HCT116 (cell line): ENCODE results near the gene ZNF335. TPM values are rescaled to one million over a fixed set of nuclear protein-coding genes. Genes with fewer than 3 reads are reported as not detected.

ENCODE experiments used
- ATAC-seq: fragments of 200-7000 bp; cut with Tn5 transposase; 2 replicates; pipeline ENCODE4 v1.9.1; 2020; ENCODE audit warnings: mild to moderate bottlenecking, moderate library complexity
- BruUV-seq: library from RNA; stranded (reverse); fragments of 400-500 nt; replicated peaks from 2 replicates; lab custom pipeline; 2021; lab: Mats Ljungman, UMichigan
- CTCF ChIA-PET: fragments of 300-600 bp; sonication (Branson Sonifier 250); formaldehyde crosslinking; loops from one replicate; lab custom pipeline; 2021; ENCODE audit warnings: antibody characterized with exemption; lab: Charles Lee
- POLR2A ChIA-PET: fragments of 300-600, 350-600 bp; sonication (Branson Sonifier 250); formaldehyde crosslinking; loops from one replicate; lab custom pipeline; 2021; ENCODE audit warnings: antibody characterized with exemption; lab: Charles Lee
- RAD21 ChIA-PET, 2 experiments: fragments of 300-600 bp; sonication (Branson Sonifier 250); formaldehyde crosslinking; loops; one replicate each; lab custom pipeline; 2023; ENCODE audit warnings: low total read pairs in 2 of 2; ENCODE audit not compliant: uncharacterized antibody in 2 of 2, unreplicated experiment in 2 of 2, low non-redundant PET in 1 of 2; lab: Charles Lee
- DNase-seq: peaks from one replicate; pipeline ENCODE4 v3.0.0-alpha.2; 2010; ENCODE audit warnings: low read depth, low spot score
- H2AFZ ChIP-seq: fragments of 200-600 bp; shearing (Covaris generic), sonication (generic); 2 replicates; pipeline ENCODE4 v1.6.1; 2017; ENCODE audit warnings: low read depth, mixed run types, mixed read lengths, antibody characterized with exemption, low read length; ENCODE audit not compliant: poor library complexity, severe bottlenecking
- H3K27ac ChIP-seq: 2 replicates; pipeline ENCODE4 v1.5.1; 2012; ENCODE audit warnings: low read depth, low read length
- H3K27me3 ChIP-seq: fragments of 200-600 bp; sonication (generic); 2 replicates; pipeline ENCODE4 v1.6.1; 2016; ENCODE audit warnings: mixed run types, low read length, mixed read lengths; ENCODE audit not compliant: insufficient read depth
- H3K36me3 ChIP-seq, 2 experiments: fragments of 200-500 bp in 1 of 2; fragments of 200-600 bp in 1 of 2; sonication (Bioruptor generic) in 1 of 2; sonication (generic) in 1 of 2; 2 replicates each; pipeline versions ENCODE4 v1.5.1 to v1.6.1; 2014 to 2016; ENCODE audit warnings: low read length in 2 of 2, inconsistent platforms in 1 of 2, mixed read lengths in 1 of 2, mixed run types in 1 of 2; ENCODE audit not compliant: insufficient read depth in 2 of 2, control insufficient read depth in 1 of 2
- H3K4me1 ChIP-seq, 2 experiments: fragments of 200-600 bp in 1 of 2; sonication (generic) in 1 of 2; 2 replicates each; pipeline versions ENCODE4 v1.5.1 to v1.6.1; 2012 to 2017; ENCODE audit warnings: low read length in 2 of 2, inconsistent platforms in 1 of 2, mild to moderate bottlenecking in 1 of 2, mixed read lengths in 1 of 2, mixed run types in 1 of 2, moderate library complexity in 1 of 2; ENCODE audit not compliant: insufficient read depth in 2 of 2, control insufficient read depth in 1 of 2
- H3K4me2 ChIP-seq: fragments of 200-600 bp; sonication (generic); 2 replicates; pipeline ENCODE4 v1.6.1; 2017; ENCODE audit warnings: mixed run types, low read length, mixed read lengths
- H3K4me3 ChIP-seq, 2 experiments: fragments of 200-600 bp in 1 of 2; sonication (generic) in 1 of 2; replicated peaks in 1 of 2; 2 replicates each; pipeline ENCODE4 v1.5.1; 2011 to 2016; ENCODE audit warnings: low read length in 2 of 2, control low read depth in 1 of 2, low read depth in 1 of 2, mild to moderate bottlenecking in 1 of 2, mixed read lengths in 1 of 2, mixed run types in 1 of 2
- H3K79me2 ChIP-seq: fragments of 200-600 bp; sonication (generic); 2 replicates; pipeline ENCODE4 v1.6.1; 2017; ENCODE audit warnings: mild to moderate bottlenecking, mixed run types, low read length, moderate library complexity, mixed read lengths; ENCODE audit not compliant: insufficient read depth
- H3K9ac ChIP-seq: fragments of 200-600 bp; sonication (generic); 2 replicates; pipeline ENCODE4 v1.6.1; 2016; ENCODE audit warnings: low read length, mixed read lengths
- H3K9me2 ChIP-seq: fragments of 200-600 bp; sonication (generic), shearing (Covaris generic); 2 replicates; pipeline ENCODE4 v1.6.1; 2017; ENCODE audit warnings: mixed run types, mild to moderate bottlenecking, moderate library complexity; ENCODE audit not compliant: insufficient read depth
- H3K9me3 ChIP-seq, 2 experiments: fragments of 200-500 bp in 1 of 2; fragments of 200-600 bp in 1 of 2; sonication (Bioruptor generic) in 1 of 2; sonication (generic) in 1 of 2; 2 replicates each; pipeline ENCODE4 v1.6.1; 2014 to 2017; ENCODE audit warnings: low read length in 2 of 2, mixed read lengths in 2 of 2, inconsistent platforms in 1 of 2, low read depth in 1 of 2, mild to moderate bottlenecking in 1 of 2, mixed run types in 1 of 2, moderate library complexity in 1 of 2; ENCODE audit not compliant: control insufficient read depth in 1 of 2, insufficient read depth in 1 of 2
- H4K20me1 ChIP-seq: fragments of 200-600 bp; sonication (generic), shearing (Covaris generic); 2 replicates; pipeline ENCODE4 v1.6.1; 2017; ENCODE audit warnings: mixed run types, mild to moderate bottlenecking, moderate library complexity; ENCODE audit not compliant: insufficient read depth
- CBX3 ChIP-seq: IDR thresholded peaks from 2 replicates; pipeline ENCODE4 v1.6.1; 2012; ENCODE audit warnings: low read depth
- CTCF ChIP-seq, 3 experiments: fragments of 200-600 bp in 1 of 3; sonication (generic) in 1 of 3; IDR thresholded peaks in 2 of 3; conservative IDR thresholded peaks in 1 of 3; 2 replicates each; pipeline ENCODE4 v1.5.1; 2012 to 2017; ENCODE audit warnings: low read depth in 2 of 3, low read length in 2 of 3, antibody characterized with exemption in 1 of 3, borderline replicate concordance in 1 of 3, control low read depth in 1 of 3, mild to moderate bottlenecking in 1 of 3, mixed read lengths in 1 of 3, mixed run types in 1 of 3, moderate library complexity in 1 of 3; ENCODE audit not compliant: insufficient read depth in 1 of 3
- EGR1 ChIP-seq: IDR thresholded peaks from 2 replicates; pipeline ENCODE4 v1.6.1; 2012; ENCODE audit warnings: low read depth
- ELF1 ChIP-seq: IDR thresholded peaks from 2 replicates; pipeline ENCODE4 v1.6.1; 2012; ENCODE audit warnings: low read depth, borderline replicate concordance
- EZH2 ChIP-seq: fragments of 200-600 bp; sonication (generic); IDR thresholded peaks from 2 replicates; pipeline ENCODE4 v1.6.1; 2017; ENCODE audit warnings: antibody characterized with exemption, mixed run types
- EZH2phosphoT487 ChIP-seq: fragments of 200-600 bp; IDR thresholded peaks from 2 replicates; pipeline ENCODE4 v1.6.1; 2018; ENCODE audit warnings: antibody characterized with exemption, borderline replicate concordance
- FOSL1 ChIP-seq: IDR thresholded peaks from 2 replicates; pipeline ENCODE4 v1.6.1; 2012; ENCODE audit warnings: low read depth
- JUND ChIP-seq: IDR thresholded peaks from 2 replicates; pipeline ENCODE4 v1.6.1; 2012
- MAX ChIP-seq: IDR thresholded peaks from 2 replicates; pipeline ENCODE4 v1.6.1; 2012
- POLR2A ChIP-seq: IDR thresholded peaks from 2 replicates; pipeline ENCODE4 v1.7.0; 2011; ENCODE audit warnings: borderline replicate concordance; ENCODE audit not compliant: insufficient read depth, insufficient read length; ENCODE audit errors: extremely low read depth
- POLR2AphosphoS5 ChIP-seq: IDR thresholded peaks from 2 replicates; pipeline ENCODE4 v1.6.1; 2011; ENCODE audit warnings: mild to moderate bottlenecking, low read depth, low read length, moderate library complexity
- RAD21 ChIP-seq: IDR thresholded peaks from 2 replicates; pipeline ENCODE4 v1.6.1; 2012; ENCODE audit warnings: low read depth, mild to moderate bottlenecking
- REST ChIP-seq: IDR thresholded peaks from 2 replicates; pipeline ENCODE4 v1.6.1; 2012; ENCODE audit warnings: low read depth
- SIN3A ChIP-seq: IDR thresholded peaks from 2 replicates; pipeline ENCODE4 v1.6.1; 2012; ENCODE audit warnings: low read depth
- SRF ChIP-seq: IDR thresholded peaks from 2 replicates; pipeline ENCODE4 v1.6.1; 2012; ENCODE audit warnings: low read depth
- TCF7L2 ChIP-seq: IDR thresholded peaks from 2 replicates; pipeline ENCODE4 v1.7.0; 2011; ENCODE audit warnings: borderline replicate concordance, inconsistent platforms; ENCODE audit not compliant: insufficient read depth, insufficient read length; ENCODE audit errors: extremely low read depth
- YY1 ChIP-seq: IDR thresholded peaks from 2 replicates; pipeline ENCODE4 v1.6.1; 2011; ENCODE audit warnings: low read length, low read depth, moderate library complexity, mild to moderate bottlenecking; ENCODE audit not compliant: insufficient replicate concordance; ENCODE audit errors: extremely low read depth
- ZNF274 ChIP-seq: fragments of 200-500 bp; sonication (Bioruptor generic); IDR thresholded peaks from 2 replicates; pipeline ENCODE4 v1.6.1; 2014; ENCODE audit warnings: mild to moderate bottlenecking, low read depth, low read length, inconsistent platforms
- intact Hi-C: fragments of 100-400 bp; cut with micrococcal nuclease; formaldehyde crosslinking; loops from 2 replicates; pipeline ENCODE4 v1.10.0; 2022
- total RNA-seq: library from RNA; stranded (reverse); gene quantifications from one replicate; pipeline ENCODE4 v1.2.1, GENCODE V29; 2021; ENCODE audit not compliant: unreplicated experiment

The ZNF335 gene
- total RNA-seq, 1 experiment from 2014 or later: 20.8 TPM

GRCh38 chr20:46000262-46000996, 28.4 kb upstream of the ZNF335 start:
- no peaks in the 10 kb centered on the region for H3K9me2 ChIP-seq
- TF ChIP-seq SRF (no peak), CTCF (IDR thresholded peaks at IDR 0.05 in 2 of 3, conservative IDR thresholded peaks at IDR 0.05 in 1 of 3; ENCODE audit: borderline replicate concordance in 1 of 3, insufficient read depth in 1 of 3, low read depth in 2 of 3, low read length in 2 of 3) (no peak), EZH2 (no peak), ELF1 (no peak), POLR2A (no peak), YY1 (no peak), POLR2AphosphoS5 (no peak), EZH2phosphoT487 (no peak), RAD21 (no peak), ZNF274 (no peak), SIN3A (no peak), CBX3 (no peak), JUND (no peak), REST (no peak), FOSL1 (no peak), TCF7L2 (no peak), MAX (no peak), EGR1 (no peak)
- no TSS peak for BruUV-seq
- H4K20me1 ChIP-seq: no peaks in the 10 kb centered on the region
- H3K9me3 ChIP-seq: no peaks in the 10 kb centered on the region
- no peak overlapping the region for H3K4me2 ChIP-seq
- no peak overlapping the region for H2AFZ ChIP-seq
- no peak overlapping the region for H3K4me3 ChIP-seq
- no peak for DNase-seq
- CTCF ChIA-PET: interaction anchor here (0.7 to 0.8 kb wide), 2 partner anchors 13 to 14 kb away, joined by 3 read pairs; no protein-coding TSS in a partner anchor
- H3K79me2 ChIP-seq: no peaks in the 10 kb centered on the region
- H3K36me3 ChIP-seq: no peaks in the 10 kb centered on the region
- no peak overlapping the region for H3K27ac ChIP-seq
- peaks cover 0 to 3% of the 10 kb centered on the region in 2 experiments; a peak in 1 of 4 replicates for H3K4me1 ChIP-seq
- no peaks in the 10 kb centered on the region for H3K27me3 ChIP-seq
- POLR2A ChIA-PET: interaction anchor here (1.2 kb wide), 1 partner anchor 31 kb away, joined by 3 read pairs; no protein-coding TSS in a partner anchor
- intact Hi-C loops: no loop called here
- RAD21 ChIA-PET: no interaction called here
- no peak for ATAC-seq
- no peak overlapping the region for H3K9ac ChIP-seq
